GM18508 (cell line): ENCODE measurements around the gene RBMS3.
"Not testable (repeated sequence)": the region's sequence is repeated elsewhere in the genome, so short reads cannot be mapped to it uniquely, and the experiment has no call there.

Experiments used
- ATAC-seq: cut with Tn5 transposase; IDR thresholded peaks from one replicate; pipeline ENCODE4 v1.9.1; 2021; ENCODE audit warnings: moderate number of reproducible peaks; ENCODE audit not compliant: insufficient read depth, unreplicated experiment

Gene RBMS3

DNA sequence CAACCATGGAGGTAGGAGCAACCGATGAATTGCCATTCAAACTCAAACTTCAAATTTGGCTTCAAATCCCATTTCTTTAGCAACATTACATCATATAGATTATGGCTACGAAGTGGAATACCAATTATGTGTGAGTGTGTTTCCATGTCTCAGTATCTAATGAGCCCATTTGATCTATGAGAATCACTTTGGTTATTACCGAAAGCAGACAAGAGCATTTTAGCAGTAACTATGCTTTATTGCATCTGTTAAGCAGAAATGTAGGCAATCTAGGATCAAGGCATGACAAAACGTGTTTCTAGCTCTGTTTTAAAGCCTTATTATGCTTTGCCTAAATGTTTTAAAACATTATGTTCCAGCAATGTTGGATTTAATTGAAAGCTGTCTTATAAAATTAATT is 743.6 kb downstream of the RBMS3 start:
- ATAC-seq: no peak

DNA sequence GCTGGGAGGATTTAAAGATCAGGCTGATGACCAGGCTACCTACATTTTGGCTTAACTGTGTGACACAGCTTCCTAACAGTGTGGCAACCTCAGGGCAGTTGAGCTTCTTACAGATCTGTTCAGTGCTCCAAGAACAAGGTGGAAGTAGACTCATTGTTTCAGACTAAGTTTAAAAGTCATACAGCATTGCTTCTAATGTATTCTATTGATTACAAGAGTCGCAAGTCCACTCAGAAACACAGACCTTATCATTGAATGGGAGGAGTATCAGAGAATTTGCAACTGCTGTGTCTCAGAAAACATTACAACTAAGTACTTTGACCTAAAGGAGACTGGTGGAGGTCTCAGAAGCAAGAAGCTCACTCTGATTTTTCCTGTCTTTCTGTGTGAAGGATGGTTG is 746.0 kb downstream of the RBMS3 start:
- ATAC-seq: no peak

GRCh38 chr3:30034246-30034991 is 753.5 kb downstream of the RBMS3 start:
- ATAC-seq: no peak

DNA sequence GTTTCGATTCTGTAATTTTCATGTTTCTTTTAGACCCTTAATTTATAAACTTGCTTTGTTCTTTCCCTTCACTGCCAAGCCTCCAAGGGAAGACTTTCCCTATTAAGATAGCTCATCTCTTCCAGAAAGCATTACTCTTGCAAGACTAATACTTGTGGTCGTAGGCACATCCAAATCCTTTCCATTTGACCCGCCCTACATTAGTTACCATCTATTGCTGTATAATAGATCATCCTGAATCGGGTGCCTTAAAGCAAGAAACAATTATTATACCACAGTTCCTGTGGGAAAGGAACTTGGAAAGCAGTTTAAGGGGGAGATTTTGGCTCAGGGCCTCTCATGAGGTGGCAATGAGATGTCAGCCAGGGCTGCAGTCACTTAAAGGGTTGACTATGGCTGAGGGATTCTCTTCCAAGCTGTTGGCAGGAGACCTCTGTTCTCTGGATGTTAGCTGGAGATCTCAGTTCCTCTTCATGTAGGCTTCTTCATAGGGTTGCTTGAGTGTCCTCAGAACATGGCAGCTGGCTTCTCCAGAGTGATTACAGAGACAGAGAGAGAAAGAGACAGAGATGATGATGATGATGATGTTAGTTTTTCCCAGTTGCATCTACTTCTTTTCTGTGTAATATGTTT is 755.2 kb downstream of the RBMS3 start:
- ATAC-seq: no peak

GRCh38 chr3:30040126-30040525 is 759.3 kb downstream of the RBMS3 start:
- no peak for ATAC-seq

DNA sequence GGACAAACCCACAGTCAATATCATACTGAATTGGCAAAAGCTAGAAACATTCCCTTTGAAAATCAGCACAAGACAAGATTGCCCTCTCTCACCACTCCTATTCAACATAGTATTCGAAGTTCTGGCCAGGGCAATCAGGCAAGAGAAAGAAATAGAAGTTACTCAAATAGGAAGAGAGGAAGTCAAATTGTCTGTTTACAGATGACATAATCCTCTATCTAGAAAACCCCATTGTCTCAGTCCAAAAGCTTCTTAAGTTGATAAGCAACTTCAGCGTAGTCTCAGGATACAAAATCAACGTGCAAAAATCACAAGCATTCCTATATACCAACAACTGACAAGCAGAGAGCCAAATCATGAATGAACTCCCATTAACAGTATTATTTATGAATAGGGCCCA is 760.6 kb downstream of the RBMS3 start:
- ATAC-seq: not testable (repeated sequence)

DNA sequence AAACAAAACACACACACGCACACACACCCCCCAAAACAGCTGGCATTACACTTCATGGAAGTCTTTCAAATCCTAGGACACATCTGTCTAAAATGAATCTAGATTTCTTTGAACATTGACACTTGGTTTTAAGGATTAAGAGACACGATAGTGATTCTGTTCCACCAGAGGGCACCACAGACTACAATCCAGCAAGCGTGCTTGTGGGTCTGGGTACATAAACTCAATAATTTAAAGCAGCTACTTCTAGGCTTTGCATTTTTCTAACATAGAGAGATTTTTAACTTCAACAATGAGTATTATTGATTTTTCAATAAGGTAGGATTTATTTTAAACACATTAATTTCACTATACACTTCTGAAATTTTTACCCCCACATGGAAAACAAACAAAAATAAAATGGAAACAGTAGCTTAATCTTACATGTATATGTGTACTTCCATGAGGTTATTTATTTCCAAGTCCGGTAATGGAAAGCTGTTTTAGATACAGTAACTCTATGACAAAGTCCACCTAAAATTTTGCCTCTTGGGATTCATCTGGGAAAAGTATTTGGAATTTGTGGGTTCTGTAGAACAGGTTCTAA is 761.5 kb downstream of the RBMS3 start:
- ATAC-seq: no peak

DNA sequence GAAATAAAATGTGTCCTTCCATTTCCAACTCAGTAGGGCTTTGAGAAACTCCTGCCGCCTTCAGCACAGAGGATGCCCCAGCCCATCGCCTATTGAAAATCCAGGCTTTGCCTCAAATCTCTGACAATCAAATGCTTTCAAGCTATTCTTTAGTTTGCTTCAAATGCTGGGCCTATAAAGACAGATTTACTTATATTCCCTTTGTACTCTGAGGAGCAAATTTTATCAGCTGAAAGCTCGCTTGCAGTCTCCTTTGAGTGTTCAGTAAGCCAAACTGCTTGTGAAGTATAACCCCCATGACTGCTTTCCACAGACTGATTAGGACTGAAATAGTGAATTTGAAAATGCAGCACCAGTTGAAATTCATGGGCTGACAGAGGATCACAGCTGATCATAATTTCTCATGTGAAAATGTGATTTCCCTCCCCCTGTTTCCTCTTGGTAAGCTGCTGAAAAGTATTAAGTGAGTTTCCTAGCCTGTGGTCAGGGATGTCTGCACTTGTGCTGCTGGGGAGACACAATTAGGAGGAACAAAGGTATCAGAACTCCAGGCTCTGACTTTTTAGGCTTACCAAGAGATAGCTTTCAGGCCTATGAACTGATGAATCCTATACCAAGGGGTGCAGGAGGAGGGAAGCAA is 762.2 kb downstream of the RBMS3 start:
- ATAC-seq: no peak

DNA sequence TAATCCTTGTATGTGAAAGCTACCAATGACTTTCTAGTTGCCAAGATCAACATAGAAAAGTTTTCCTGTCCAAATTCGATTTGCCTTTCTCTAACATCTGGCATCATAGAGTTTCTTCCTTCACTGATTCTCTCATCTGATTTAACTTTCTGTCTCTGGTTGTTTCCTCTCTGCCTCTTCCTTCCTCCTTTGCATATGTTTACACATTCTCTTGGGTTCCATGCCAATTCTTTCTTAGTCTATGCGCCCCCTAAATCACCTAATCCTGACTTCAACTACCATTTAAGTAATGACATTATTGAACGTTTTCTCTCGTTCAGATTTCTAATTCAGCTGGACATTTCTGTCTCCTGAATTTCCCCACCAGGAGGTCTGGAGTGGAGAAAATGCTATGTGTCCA is 763.6 kb downstream of the RBMS3 start:
- no peak for ATAC-seq

- ATAC-seq: no peak
Observed at GRCh38 chr3:30048431-30048830, 767.6 kb downstream of the RBMS3 start.

- ATAC-seq: not testable (repeated sequence)
Observed at GRCh38 chr3:30050116-30050515, 769.2 kb downstream of the RBMS3 start.

DNA sequence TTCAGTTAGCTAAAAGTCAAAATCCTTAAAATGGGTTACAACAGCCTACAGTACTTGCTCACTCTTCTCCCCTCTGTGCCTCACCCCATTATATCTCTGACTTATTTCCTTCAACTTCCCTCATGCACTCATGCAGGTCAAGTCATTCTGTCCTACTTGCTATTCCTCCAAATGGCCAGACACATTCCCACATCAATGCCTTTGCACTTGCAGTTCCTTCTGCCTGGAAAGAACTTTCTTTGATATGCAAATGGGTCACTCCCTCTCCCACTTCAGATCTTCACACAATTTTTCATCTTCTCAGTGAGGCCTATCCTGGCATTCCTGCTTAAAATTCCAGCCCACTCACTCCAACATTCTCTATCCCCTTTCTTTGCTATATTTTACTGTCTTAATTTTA is 778.4 kb downstream of the RBMS3 start:
- no peak for ATAC-seq
